Lower leg skin (tissue), 4 donors: ENCODE measurements around the gene NTSR1. TPM values are rescaled to one million over a fixed set of nuclear protein-coding genes. Genes with fewer than 3 reads are reported as not detected.

Source experiments
- DNase-seq, 2 donors: peaks; one replicate each; pipeline ENCODE4 v3.0.0-alpha.2; 2019; ENCODE audit warnings: low spot score in 2 of 2
- H3K4me3 ChIP-seq: fragments of 200-600 bp; sonication (generic); 2 replicates; pipeline ENCODE4 v1.5.1; 2017; ENCODE audit warnings: mild to moderate bottlenecking, low read depth; ENCODE audit not compliant: poor library complexity, severe bottlenecking
- POLR2A ChIP-seq, 2 donors: fragments of 450-650 bp; IDR thresholded peaks; one replicate each; pipeline ENCODE4 v1.6.1; 2016 to 2017; ENCODE audit warnings: antibody characterized with exemption in 2 of 2, mild to moderate bottlenecking in 1 of 2, moderate library complexity in 1 of 2
- WGBS, 2 donors: methylation state at CpG; one replicate each; pipeline ENCODE4 v1.1.5; 2018; 5-methylcytosine and 5-hydroxymethylcytosine counted together
- intact Hi-C: fragments of 100-400 bp; cut with DNase I; formaldehyde crosslinking; loops from one replicate; pipeline ENCODE4 v1.15.0; 2023; ENCODE audit warnings: low total_unique reads
- total RNA-seq, 4 donors: library from RNA; depleted of rRNA; stranded (reverse); fragments of >200 nt; gene quantifications; one replicate each; pipeline ENCODE4 v1.1.0, GENCODE V29; 2016
- TF ChIP-seq, protein P1 (sequence below), 3 donors: fragments of 450-650 bp; IDR thresholded peaks; one replicate each; pipeline ENCODE4 v1.5.1; 2016; ENCODE audit warnings: antibody characterized with exemption in 3 of 3, mild to moderate bottlenecking in 3 of 3, moderate library complexity in 2 of 3

Gene NTSR1
- total RNA-seq, 4 donors from 2014 or later = 0.07 to 0.61 (median 0.13) TPM; not detected in 1

DNA sequence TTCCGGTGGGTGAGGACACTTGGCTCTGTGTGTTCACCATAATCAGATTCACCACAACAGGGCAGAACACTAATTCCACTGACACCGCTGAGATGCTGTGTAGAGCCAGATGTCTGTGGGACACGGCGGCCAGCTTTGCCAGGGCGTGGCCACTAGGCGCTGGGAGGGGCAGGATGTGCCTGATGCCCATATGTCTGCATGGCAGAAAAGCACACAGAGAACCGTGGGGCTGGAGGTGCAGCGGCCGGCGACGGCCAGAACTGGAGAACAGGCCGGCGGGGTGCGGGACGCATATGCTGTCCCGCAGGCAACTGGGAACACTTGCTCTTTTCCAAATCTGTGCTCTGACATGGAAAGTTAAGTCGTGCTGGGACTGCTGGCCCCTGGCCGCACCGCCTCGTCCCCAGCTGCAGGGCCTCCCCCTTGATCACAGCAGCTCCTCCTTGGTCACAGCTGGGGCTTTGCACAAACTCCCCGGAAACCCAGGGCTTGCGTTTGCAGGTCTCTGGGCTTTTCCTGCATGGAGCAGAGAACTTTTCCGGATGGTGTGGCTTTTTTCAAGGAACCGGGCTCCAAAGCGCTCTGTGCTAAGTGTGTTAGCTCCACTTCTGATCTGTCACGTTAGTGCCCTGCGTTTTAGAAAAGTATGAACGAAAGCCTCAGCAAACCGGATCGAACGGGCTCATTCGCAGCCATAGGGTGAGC, 31.1 kb downstream of the NTSR1 start:
- 32 to 40% methylated on average over 30 to 32 of the region's 32 CpGs for WGBS, 2 donors
- no peak for TF ChIP-seq POLR2A (IDR thresholded peaks at IDR 0.05)
- TF ChIP-seq, protein P1, sequence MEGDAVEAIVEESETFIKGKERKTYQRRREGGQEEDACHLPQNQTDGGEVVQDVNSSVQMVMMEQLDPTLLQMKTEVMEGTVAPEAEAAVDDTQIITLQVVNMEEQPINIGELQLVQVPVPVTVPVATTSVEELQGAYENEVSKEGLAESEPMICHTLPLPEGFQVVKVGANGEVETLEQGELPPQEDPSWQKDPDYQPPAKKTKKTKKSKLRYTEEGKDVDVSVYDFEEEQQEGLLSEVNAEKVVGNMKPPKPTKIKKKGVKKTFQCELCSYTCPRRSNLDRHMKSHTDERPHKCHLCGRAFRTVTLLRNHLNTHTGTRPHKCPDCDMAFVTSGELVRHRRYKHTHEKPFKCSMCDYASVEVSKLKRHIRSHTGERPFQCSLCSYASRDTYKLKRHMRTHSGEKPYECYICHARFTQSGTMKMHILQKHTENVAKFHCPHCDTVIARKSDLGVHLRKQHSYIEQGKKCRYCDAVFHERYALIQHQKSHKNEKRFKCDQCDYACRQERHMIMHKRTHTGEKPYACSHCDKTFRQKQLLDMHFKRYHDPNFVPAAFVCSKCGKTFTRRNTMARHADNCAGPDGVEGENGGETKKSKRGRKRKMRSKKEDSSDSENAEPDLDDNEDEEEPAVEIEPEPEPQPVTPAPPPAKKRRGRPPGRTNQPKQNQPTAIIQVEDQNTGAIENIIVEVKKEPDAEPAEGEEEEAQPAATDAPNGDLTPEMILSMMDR (IDR thresholded peaks at IDR 0.05) = no peak
- peak in 1 of 2 donors; percentile 90 for DNase-seq
- intact Hi-C loops = no loop called here
- no peak overlapping the region for H3K4me3 ChIP-seq

DNA sequence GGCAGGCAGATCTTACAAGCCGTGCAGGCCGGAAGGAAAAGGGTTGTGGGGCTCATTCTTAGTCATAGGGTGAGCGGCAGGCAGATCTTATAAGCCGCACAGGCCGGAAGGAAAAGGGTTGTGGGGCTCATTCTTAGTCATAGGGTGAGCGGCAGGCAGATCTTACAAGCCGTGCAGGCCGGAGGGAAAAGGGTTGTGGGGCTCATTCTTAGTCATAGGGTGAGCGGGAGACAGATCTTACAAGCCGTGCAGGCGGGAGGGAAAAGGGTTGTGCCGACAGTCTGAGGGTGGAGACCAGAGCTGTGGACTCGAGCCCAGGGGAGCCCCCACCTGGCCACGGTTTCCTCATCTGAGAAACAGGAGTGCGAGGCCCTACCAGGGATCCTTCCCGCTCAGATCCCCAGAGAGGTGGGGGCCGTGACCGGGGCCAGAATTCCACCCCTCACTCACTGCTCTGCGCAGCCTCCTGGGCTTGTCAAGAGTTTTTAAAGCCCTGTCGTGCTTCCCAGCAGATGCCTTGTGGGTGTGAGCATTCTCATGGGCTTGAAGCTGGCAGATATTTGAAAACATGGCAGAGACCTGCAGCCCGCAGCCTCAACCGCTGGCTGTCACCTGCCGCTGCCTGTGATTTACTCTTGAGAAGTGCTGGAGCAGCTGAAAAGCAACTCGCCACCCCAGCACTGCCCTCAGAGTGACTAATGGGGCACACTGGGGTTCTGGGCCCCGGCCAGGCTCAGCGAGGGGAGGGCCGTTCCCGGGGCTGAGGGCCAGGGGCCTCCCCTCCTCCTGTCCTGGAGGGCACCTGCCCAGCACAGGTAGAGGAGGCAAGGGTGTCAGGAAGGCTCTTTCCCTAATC, 31.9 kb downstream of the NTSR1 start:
- intact Hi-C loops = no loop called here
- DNase-seq = peak in 1 of 2 donors; percentile 92
- TF ChIP-seq POLR2A (IDR thresholded peaks at IDR 0.05) = no peak
- TF ChIP-seq, protein P1 (IDR thresholded peaks at IDR 0.05) = no peak
- 41 to 45% methylated on average over 24 to 26 of the region's 28 CpGs for whole genome bisulfite sequencing, 2 donors
- H3K4me3 ChIP-seq = no peak overlapping the region

DNA sequence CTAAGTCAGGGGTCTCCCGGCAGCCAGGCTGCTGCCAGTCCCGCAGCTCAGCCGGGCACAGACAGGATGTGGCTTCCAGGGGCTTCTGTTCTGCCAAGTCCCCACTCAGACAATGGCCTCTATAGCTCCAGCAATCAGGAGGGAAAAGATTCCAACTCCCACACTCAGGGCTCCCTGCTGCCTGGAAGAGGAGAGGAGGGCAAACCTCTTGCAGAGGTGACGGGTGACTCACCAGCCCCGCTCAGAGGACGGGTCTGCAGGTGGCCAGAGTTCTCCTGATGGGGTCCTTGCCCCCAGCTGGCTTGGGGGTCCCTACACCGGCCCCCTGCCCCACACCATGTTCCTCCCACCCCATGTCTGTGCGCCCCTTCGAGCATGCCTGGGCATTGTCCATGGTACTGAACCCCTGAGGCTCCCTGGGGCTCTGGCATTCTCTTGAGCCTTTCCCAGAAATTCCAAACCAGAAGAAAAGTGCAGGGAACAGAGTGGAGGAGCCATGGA, 32.6 kb downstream of the NTSR1 start:
- intact Hi-C loops = no loop called here
- no peak overlapping the region for H3K4me3 ChIP-seq
- 68 to 80% methylated on average over 9 of the region's 9 CpGs for WGBS, 2 donors
- TF ChIP-seq POLR2A (IDR thresholded peaks at IDR 0.05) = no peak
- TF ChIP-seq, protein P1 (IDR thresholded peaks at IDR 0.05) = no peak
- peak in 1 of 2 donors; percentile 50 for DNase-seq

DNA sequence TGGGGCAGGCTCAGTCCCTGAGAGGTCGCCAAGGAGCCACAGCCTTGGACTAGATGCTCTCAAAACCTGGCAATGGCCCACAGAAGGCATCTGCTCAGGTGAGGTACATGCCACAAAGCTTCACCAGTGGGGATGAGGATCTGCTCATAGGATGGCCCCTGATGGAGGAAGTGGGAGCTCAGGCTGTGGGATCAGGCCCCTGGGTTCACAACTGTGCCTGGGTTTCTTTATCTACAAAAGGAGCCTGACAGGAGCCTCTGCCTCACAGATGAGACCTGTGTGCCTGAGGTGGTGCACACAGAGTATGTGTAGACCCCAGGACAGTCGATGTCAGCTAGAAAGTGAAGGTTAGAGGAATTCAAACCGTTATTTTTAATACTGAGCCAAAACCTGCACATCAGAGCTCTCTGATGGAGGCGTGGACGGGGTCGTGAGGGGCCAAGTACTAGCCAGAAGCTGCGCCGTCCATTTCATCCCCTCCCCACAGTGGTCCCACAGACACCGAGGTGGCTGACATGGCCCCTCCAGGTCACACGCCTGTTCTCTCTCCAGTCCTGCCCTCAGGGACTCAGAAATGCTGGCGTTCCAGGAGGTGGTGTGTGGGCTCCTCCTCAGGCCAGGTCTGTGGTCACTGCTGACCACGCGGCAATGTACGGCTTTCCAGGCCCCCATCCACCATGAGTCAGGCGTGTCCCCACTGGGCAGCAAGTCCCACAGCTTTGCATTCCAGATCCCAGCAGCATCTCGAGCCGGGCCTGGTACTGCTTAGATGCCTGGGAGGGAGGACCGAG, 33.3 kb downstream of the NTSR1 start:
- no peak for TF ChIP-seq POLR2A (IDR thresholded peaks at IDR 0.05)
- TF ChIP-seq, protein P1 (IDR thresholded peaks at IDR 0.05) = no peak
- DNase-seq = peak in 1 of 2 donors; percentile 13
- intact Hi-C loops = no loop called here
- H3K4me3 ChIP-seq = no peak overlapping the region
- WGBS, 2 donors = 86 to 89% methylated on average over 17 to 18 of the region's 18 CpGs

DNA sequence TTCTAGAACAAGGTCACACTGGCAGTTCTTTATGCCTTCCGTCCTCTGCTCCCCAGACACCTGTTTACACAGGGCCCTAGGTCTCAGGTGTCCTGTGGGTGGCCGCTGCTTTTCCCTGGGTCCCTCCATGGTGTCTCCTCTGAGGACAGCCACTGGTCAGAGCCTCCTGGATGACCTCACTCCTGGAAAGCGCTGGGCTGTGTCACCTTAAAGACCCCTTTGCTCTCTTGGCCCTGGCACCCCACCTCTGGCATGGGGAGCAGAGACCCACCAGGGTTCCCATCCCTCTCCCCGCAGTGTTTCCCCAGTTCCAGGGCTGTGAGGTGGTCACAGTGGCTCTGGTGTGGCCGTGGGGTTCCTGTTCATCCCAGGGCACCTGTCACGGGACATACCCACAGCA, 33.9 kb downstream of the NTSR1 start:
- TF ChIP-seq, protein P1 (IDR thresholded peaks at IDR 0.05) = no peak
- TF ChIP-seq POLR2A (IDR thresholded peaks at IDR 0.05) = no peak
- H3K4me3 ChIP-seq = no peak overlapping the region
- 76 to 94% methylated on average over 4 to 6 of the region's 6 CpGs for WGBS, 2 donors
- peak in 1 of 2 donors; percentile 46 for DNase-seq
- intact Hi-C loops = no loop called here
